ENCODE results near the gene UBASH3A.

UBASH3A gene

DNA sequence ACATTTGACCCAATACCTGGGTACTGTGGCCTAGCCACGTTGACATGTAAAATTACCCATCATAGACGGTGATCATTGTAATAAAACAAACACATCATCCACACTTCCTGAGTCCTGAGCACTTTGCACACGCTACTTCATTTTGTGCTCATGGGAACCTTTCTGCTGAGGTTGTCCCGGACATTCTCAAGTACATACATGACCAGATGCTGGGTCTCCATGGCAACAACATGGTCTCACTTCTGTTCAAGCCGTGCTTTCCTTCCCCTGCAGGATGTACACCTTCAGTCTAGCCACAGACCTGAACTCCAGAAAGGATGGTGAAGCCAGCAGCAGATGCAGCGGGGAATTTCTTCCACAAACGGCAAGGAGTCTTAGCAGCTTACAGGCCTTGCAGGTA is 22.7 kb downstream of the UBASH3A start:
- no peak for DNase-seq (ENCODE audit: extremely low read depth, low read depth)
- no peak for TF ChIP-seq CTCF (IDR thresholded peaks at IDR 0.05; ENCODE audit: low read depth, low read length)

GRCh38 chr21:42426876-42427480 is 23.3 kb downstream of the UBASH3A start:
- no peak for TF ChIP-seq CTCF (IDR thresholded peaks at IDR 0.05; ENCODE audit: low read depth, low read length)
- DNase-seq (ENCODE audit: extremely low read depth, low read depth), result no peak

GRCh38 chr21:42427809-42428419 is 24.2 kb downstream of the UBASH3A start:
- DNase-seq (ENCODE audit: extremely low read depth, low read depth), result no peak
- TF ChIP-seq CTCF (IDR thresholded peaks at IDR 0.05; ENCODE audit: low read depth, low read length), result no peak

GRCh38 chr21:42429021-42429420 is 25.3 kb downstream of the UBASH3A start:
- no peak for DNase-seq (ENCODE audit: extremely low read depth, low read depth)
- no peak for TF ChIP-seq CTCF (IDR thresholded peaks at IDR 0.05; ENCODE audit: low read depth, low read length)

- no peak for DNase-seq (ENCODE audit: extremely low read depth, low read depth)
- TF ChIP-seq CTCF (IDR thresholded peaks at IDR 0.05; ENCODE audit: low read depth, low read length), result no peak
Observed at GRCh38 chr21:42429856-42430255, 26.2 kb downstream of the UBASH3A start.

- TF ChIP-seq CTCF (IDR thresholded peaks at IDR 0.05; ENCODE audit: low read depth, low read length), result no peak
- no peak for DNase-seq (ENCODE audit: extremely low read depth, low read depth)
Observed at GRCh38 chr21:42430521-42430920, 26.8 kb downstream of the UBASH3A start.

- TF ChIP-seq CTCF (IDR thresholded peaks at IDR 0.05; ENCODE audit: low read depth, low read length), result no peak
- DNase-seq (ENCODE audit: extremely low read depth, low read depth), result no peak
Observed at GRCh38 chr21:42431196-42431595, 27.5 kb downstream of the UBASH3A start.

Data from AG09319 (cell line).